ENCODE measurements around the gene AIP. TPM values are rescaled to one million over a fixed set of nuclear protein-coding genes. Genes with fewer than 3 reads are reported as not detected.
A peak's percentile ranks its signal among the peaks of the same experiment; 100 is the strongest.

The AIP gene
- 10 to 100 TPM; 53.0 to 59.4 (median 55.1) TPM for total RNA-seq (2021; fragmentation: NEBNext Ultra II Directional; extraction: Animal tissue kit (Norgen Biotek cat#: 25700))
- long read RNA-seq, transcript AIP-201 (6 exons, 1,221 nt) = major isoform, 89 of 98 reads
- long read RNA-seq, partial matches to known transcripts = 5 of 98 reads
- long read RNA-seq, other reads (novel, unspliced or antisense) = 3 of 98 reads

DNA sequence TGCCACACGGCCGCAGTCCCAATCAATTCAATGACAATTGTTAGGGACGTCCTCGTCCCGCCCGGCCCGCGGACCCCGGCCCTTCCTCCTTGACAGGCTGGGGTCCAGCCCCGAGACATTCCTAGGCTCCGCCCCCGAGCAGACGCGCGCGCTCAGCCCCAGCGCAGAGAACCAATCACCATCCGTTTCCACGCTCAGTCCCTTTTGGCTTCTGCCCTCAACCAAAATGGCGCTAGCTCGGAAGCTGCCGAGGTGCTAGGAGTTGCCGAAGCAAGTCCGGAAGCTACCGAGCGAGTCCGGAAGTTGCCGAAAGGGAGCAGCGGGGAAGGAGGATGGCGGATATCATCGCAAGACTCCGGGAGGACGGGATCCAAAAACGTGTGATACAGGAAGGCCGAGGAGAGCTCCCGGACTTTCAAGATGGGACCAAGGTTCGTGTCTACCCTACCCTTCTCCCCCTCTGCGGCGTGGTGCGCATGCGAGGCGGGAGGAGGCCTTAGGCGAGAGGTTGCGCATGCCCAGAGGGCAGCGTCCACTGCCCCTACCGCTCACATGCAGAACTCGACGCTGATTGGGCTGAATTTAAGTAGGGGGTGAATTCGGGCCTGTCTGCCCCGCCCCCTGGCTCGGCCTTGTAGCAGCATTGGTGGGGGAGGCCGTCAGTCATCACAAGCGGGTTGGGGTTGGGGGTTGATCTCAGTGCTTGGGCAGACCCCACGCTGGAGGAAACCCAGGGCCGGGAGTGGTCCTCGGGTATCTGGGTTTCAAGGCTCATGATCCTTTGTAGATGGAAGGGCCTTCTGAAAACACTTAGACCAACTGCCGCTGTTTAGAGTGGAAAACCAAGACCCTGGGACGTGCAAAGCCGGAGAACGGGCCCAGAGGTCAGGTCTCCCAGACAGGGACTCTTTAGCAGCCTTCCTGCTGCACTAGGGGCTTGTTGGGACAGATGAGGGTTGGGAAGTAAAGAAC lies at the start of gene AIP:
TSS of gene AIP (plus strand) at position 200 of the 972 bp plus-strand sequence. CDS start at position 333, 133 bp downstream.
- DNase-seq = peak; percentile 97
- Mint-ChIP-seq H3K27ac (peak within 1 kb of the TSS; percentile 99), H3K4me1 (ENCODE audit: low read depth) (peaks cover 38% of the 10 kb centered on the region), H3K36me3 (ENCODE audit: low read depth) (peaks cover 24% of the 10 kb centered on the region), H3K9me3 (peaks cover 5% of the 10 kb centered on the region; the same call in 1 of the 2 replicates), H3K27me3 (ENCODE audit: insufficient read depth) (peaks cover 2% of the 10 kb centered on the region), H3K4me3 (peak within 1 kb of the TSS; percentile 98)
- TF ChIP-seq, protein P1, sequence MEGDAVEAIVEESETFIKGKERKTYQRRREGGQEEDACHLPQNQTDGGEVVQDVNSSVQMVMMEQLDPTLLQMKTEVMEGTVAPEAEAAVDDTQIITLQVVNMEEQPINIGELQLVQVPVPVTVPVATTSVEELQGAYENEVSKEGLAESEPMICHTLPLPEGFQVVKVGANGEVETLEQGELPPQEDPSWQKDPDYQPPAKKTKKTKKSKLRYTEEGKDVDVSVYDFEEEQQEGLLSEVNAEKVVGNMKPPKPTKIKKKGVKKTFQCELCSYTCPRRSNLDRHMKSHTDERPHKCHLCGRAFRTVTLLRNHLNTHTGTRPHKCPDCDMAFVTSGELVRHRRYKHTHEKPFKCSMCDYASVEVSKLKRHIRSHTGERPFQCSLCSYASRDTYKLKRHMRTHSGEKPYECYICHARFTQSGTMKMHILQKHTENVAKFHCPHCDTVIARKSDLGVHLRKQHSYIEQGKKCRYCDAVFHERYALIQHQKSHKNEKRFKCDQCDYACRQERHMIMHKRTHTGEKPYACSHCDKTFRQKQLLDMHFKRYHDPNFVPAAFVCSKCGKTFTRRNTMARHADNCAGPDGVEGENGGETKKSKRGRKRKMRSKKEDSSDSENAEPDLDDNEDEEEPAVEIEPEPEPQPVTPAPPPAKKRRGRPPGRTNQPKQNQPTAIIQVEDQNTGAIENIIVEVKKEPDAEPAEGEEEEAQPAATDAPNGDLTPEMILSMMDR (IDR thresholded peaks at IDR 0.05) = peak; percentile 52

DNA sequence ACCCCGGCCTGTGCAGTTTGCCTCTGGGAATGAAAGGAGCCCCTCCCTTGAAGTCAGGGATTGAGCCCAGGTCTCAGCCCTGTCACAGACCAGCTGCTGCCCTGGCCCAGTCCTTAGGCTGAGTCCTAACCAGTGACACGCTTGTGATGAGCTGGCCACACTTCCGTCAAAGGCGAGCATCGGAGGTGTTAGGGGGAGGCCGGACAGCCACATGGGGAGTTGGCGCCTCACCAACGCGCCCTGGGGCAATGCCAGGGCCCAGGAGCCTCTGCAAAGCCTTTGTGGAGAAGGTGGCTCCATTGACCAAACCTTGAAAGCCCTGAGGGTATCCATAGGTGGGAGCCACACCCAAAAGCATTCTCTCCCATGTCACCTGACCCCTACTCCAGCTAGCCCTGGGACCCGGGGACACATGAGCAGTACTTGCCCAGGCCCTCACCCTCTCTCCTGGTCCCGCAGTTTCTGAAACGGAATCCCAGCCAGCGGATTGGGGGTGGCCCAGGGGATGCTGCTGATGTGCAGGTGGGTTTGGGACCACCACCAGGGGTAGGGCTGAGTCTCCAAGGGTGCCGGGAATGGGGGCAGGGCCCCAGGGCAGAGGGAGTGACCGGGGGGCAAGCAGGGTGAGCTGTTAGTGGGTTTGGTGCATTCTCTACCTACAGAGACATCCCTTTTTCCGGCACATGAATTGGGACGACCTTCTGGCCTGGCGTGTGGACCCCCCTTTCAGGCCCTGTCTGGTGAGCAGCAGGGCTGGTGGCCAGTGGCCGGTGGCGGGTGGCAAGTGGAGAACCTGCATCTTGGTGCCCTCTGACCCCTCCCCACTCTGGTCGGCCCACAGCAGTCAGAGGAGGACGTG lies 49.1 kb upstream of the AIP start:
- Mint-ChIP-seq H3K36me3 (ENCODE audit: low read depth) (peaks cover 8% of the 10 kb centered on the region), H3K4me3 (no peak overlapping the region), H3K4me1 (ENCODE audit: low read depth) (no peaks in the 10 kb centered on the region), H3K27ac (no peak overlapping the region), H3K9me3 (no peaks in the 10 kb centered on the region), H3K27me3 (ENCODE audit: insufficient read depth) (peaks cover 2% of the 10 kb centered on the region)
- TF ChIP-seq, protein P1 (IDR thresholded peaks at IDR 0.05) = no peak
- DNase-seq = no peak

DNA sequence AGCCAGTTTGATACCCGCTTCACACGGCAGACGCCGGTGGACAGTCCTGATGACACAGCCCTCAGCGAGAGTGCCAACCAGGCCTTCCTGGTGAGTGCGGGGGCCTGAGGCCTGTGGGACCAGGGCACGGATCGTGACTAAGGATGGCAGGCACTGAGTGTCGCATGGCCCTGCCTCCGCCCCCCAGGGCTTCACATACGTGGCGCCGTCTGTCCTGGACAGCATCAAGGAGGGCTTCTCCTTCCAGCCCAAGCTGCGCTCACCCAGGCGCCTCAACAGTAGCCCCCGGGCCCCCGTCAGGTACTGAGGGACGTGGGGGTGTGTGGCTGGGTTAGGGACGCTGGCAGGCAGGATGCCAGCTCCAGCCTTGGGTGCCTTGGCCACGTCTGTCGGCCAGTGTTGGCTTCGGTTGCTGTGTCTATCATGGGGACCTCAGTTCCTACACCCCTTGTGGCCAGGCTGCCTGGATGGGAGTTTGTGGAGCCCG lies 48.4 kb upstream of the AIP start:
- no peaks in the 10 kb centered on the region for H3K9me3 Mint-ChIP-seq

DNA sequence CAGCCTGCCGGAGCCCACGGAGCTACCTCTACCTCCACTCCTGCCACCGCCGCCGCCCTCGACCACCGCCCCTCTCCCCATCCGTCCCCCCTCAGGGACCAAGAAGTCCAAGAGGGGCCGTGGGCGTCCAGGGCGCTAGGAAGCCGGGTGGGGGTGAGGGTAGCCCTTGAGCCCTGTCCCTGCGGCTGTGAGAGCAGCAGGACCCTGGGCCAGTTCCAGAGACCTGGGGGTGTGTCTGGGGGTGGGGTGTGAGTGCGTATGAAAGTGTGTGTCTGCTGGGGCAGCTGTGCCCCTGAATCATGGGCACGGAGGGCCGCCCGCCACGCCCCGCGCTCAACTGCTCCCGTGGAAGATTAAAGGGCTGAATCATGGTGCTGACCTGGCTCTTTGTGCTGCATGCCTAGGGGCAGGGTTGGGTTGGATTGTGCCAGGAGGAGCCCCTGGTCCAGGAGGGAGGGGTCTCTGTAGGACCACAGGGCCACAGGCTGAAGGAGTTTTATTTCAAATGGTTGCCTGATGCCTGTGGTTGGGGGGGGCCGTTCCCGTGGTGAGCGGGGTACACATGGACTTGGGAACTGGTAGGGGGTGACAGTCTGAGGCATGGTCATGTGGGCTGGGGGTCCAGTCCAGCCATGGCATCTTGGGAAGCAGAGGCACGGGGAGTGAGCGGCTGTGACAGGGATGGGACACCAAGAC lies 47.6 kb upstream of the AIP start:
- H3K27ac Mint-ChIP-seq = no peak overlapping the region
- TF ChIP-seq, protein P1 (IDR thresholded peaks at IDR 0.05) = no peak
- peaks cover 8% of the 10 kb centered on the region for H3K36me3 Mint-ChIP-seq (ENCODE audit: low read depth)
- H3K27me3 Mint-ChIP-seq (ENCODE audit: insufficient read depth) = peaks cover 7% of the 10 kb centered on the region
- no peak for DNase-seq
- no peak overlapping the region for H3K4me3 Mint-ChIP-seq
- no peaks in the 10 kb centered on the region for H3K9me3 Mint-ChIP-seq
- no peaks in the 10 kb centered on the region for H3K4me1 Mint-ChIP-seq (ENCODE audit: low read depth)

More for the DNA sequence above, 48.4 kb upstream of the AIP start:
- Mint-ChIP-seq H3K4me1 (ENCODE audit: low read depth) (no peaks in the 10 kb centered on the region), H3K36me3 (ENCODE audit: low read depth) (peaks cover 8% of the 10 kb centered on the region), H3K27me3 (ENCODE audit: insufficient read depth) (peaks cover 6% of the 10 kb centered on the region), H3K4me3 (no peak overlapping the region), H3K27ac (no peak overlapping the region)
- TF ChIP-seq, protein P1 (IDR thresholded peaks at IDR 0.05) = no peak
- DNase-seq = no peak
